SK-N-MC (cell line): ENCODE data around the gene RGS19.
"Not testable (repeated sequence)": the region's sequence is repeated elsewhere in the genome, so short reads cannot be mapped to it uniquely, and the experiment has no call there.

Source experiments
- EZH2 ChIP-seq: fragments of 200-600 bp; sonication (generic); IDR thresholded peaks from one replicate; pipeline ENCODE4 v1.6.1; 2017; ENCODE audit warnings: antibody characterized with exemption
- FOXP2 ChIP-seq: optimal IDR thresholded peaks from 2 replicates; pipeline ENCODE3; 2011; ENCODE audit warnings: mild to moderate bottlenecking, moderate library complexity; ENCODE audit not compliant: insufficient read depth; ENCODE audit errors: extremely low read length, control extremely low read depth
- POLR2AphosphoS5 ChIP-seq: IDR thresholded peaks from 2 replicates; pipeline ENCODE4 v1.6.1; 2012; ENCODE audit warnings: mild to moderate bottlenecking, low read depth, low read length, borderline replicate concordance

- not testable (repeated sequence) for TF ChIP-seq POLR2AphosphoS5, EZH2, FOXP2
Measured at GRCh38 chr20:64087226-64087825, 8.0 kb upstream of the RGS19 start.
